Cardiac muscle cell (in vitro differentiated cells and primary cell): ENCODE data around the gene TMEM81. TPM values are rescaled to one million over a fixed set of nuclear protein-coding genes. Genes with fewer than 3 reads are reported as not detected.

Experiments used
- DNase-seq, 2 donors: peaks; one replicate each; pipeline versions ENCODE4 v3.0.0 to v3.0.0-alpha.2; 2010 to 2017; ENCODE audit warnings: low read depth in 1 of 2, low spot score in 1 of 2
- H3K27ac ChIP-seq: fragments of 200-600 bp; sonication (generic); 2 replicates; pipeline ENCODE4 v1.5.1; 2016
- H3K27me3 ChIP-seq: fragments of 200-600 bp; sonication (generic); 2 replicates; pipeline ENCODE4 v1.6.0; 2016; ENCODE audit warnings: control low read depth
- H3K36me3 ChIP-seq: fragments of 200-600 bp; sonication (generic); 2 replicates; pipeline ENCODE4 v1.5.1; 2016; ENCODE audit warnings: control low read depth
- H3K4me1 ChIP-seq: fragments of 200-600 bp; sonication (generic); 2 replicates; pipeline ENCODE4 v1.8.1; 2017; ENCODE audit warnings: low read depth, mild to moderate bottlenecking, mixed run types
- H3K4me3 ChIP-seq: fragments of 200-600 bp; sonication (generic); 2 replicates; pipeline ENCODE4 v1.5.1; 2016; ENCODE audit warnings: mild to moderate bottlenecking
- H3K9me3 ChIP-seq: fragments of 200-600 bp; sonication (generic); 2 replicates; pipeline ENCODE4 v1.5.1; 2017; ENCODE audit warnings: low read depth, mild to moderate bottlenecking, control low read depth
- polyA plus RNA-seq: library from polyadenylated mRNA; unstranded; fragments of >200 nt; fragmentation: Nextera tagmentation; extraction: Ambion mirVana; gene quantifications from 2 replicates; pipeline ENCODE4 v1.2.1, GENCODE V29; 2016
- total RNA-seq: library from RNA; depleted of rRNA; stranded (reverse); fragments of >200 nt; gene quantifications from 2 replicates; pipeline ENCODE4 v1.2.3, GENCODE V29; 2016
- TF ChIP-seq, protein P1 (sequence below): IDR thresholded peaks from 2 replicates; pipeline ENCODE4 v1.5.1; 2012; ENCODE audit warnings: low read depth, mild to moderate bottlenecking, low read length

Gene TMEM81
- total and polyA plus RNA-seq, 2 experiments from 2014 or later: 1.1 to 2.1 TPM

DNA sequence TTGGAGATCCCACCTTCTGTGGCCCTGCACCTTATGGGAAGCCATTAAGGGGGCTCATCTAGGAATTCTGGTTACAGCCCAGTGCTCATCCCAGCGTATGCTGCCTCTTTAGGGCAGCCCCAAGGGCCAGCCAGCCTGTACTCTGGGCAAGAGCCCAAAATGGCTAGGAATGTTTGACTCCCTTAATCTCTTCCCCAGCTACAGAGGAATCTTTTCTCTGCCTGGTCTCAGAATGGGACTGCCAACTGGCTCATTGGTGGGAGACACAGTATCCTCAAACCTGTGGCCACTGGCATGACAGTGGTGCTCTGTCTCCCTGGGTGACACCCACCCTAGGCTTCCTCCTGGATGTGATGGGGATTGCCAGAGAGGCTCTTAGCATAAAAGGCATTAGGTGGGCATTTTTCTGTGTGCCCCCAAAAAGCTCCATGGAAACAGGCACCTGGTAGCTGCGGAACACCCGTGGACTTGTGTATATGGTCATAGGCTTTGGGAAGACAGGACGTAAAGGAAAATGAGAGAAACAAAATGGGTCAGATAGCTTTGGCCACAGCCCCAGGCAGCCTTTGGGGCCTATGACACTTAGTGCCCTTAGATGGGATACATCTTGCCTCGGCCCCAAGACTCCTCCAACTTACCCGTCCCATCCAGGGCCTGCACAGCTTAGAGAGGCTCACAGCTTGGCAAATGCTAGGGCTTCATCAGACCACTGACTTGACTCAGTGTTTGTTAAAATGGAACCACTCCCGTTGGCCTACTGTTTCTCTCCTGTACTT lies 6.9 kb downstream of the TMEM81 start:
- no peaks in the 10 kb centered on the region for H3K9me3 ChIP-seq
- TF ChIP-seq, protein P1, sequence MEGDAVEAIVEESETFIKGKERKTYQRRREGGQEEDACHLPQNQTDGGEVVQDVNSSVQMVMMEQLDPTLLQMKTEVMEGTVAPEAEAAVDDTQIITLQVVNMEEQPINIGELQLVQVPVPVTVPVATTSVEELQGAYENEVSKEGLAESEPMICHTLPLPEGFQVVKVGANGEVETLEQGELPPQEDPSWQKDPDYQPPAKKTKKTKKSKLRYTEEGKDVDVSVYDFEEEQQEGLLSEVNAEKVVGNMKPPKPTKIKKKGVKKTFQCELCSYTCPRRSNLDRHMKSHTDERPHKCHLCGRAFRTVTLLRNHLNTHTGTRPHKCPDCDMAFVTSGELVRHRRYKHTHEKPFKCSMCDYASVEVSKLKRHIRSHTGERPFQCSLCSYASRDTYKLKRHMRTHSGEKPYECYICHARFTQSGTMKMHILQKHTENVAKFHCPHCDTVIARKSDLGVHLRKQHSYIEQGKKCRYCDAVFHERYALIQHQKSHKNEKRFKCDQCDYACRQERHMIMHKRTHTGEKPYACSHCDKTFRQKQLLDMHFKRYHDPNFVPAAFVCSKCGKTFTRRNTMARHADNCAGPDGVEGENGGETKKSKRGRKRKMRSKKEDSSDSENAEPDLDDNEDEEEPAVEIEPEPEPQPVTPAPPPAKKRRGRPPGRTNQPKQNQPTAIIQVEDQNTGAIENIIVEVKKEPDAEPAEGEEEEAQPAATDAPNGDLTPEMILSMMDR: no peak
- no peaks in the 10 kb centered on the region for H3K27me3 ChIP-seq
- H3K4me3 ChIP-seq: no peak overlapping the region
- no peaks in the 10 kb centered on the region for H3K36me3 ChIP-seq
- H3K27ac ChIP-seq: no peak overlapping the region
- peak in 1 of 2 donors; percentile 58 for DNase-seq
- H3K4me1 ChIP-seq: no peaks in the 10 kb centered on the region

DNA sequence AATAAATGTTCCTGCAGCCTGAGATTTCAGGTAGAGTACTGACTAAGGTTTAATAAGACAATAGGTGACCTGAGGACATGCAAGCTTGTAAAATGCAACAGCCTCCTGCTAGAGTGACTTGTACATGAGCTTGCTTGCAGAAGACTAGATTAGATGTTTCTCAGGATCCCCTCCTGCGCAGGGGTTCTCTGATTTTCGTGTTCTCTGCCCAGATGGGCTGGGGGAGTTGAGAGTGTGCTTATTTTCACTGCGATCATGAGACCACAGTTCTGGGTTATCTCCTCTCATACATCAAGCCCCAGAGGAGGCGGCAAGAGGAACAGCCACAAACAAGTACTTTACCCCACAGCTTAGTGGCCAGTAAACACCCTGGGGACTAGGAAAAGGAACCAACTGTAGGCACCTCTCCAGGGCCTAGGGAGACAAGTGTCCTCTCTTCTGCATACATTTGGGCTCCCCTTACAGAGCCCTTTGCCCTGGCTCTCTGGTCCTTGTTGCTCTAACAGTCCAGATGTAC lies 8.0 kb downstream of the TMEM81 start:
- H3K4me1 ChIP-seq: no peaks in the 10 kb centered on the region
- no peak overlapping the region for H3K27ac ChIP-seq
- no peaks in the 10 kb centered on the region for H3K36me3 ChIP-seq
- H3K27me3 ChIP-seq: no peaks in the 10 kb centered on the region
- TF ChIP-seq, protein P1: no peak
- H3K4me3 ChIP-seq: no peak overlapping the region
- no peaks in the 10 kb centered on the region for H3K9me3 ChIP-seq
- no peak for DNase-seq

DNA sequence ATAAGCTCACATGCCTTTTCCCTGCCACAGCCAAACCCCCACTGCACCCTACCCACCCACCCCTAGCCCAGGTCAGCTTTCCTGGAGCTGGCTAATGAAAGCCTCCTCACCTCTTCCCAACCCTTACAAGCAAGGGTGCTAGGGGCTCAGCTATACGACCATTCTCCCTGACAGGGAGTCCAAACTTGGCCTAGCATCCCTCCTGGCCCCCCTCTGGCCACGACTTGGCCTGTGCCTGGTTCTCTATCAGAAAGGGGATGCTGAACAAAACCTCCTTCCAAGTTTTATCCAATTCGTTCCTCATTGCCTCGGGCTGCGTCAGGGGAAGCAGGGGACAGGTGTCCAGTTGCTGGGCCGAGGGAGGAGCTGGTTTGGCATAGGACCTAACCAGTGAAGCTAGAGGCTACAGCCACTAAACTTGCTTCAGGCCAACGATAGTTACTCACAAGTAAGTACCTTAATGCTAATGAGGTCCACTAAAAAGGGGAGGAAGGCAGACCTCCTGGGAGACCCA lies 8.6 kb downstream of the TMEM81 start:
- Histone ChIP-seq H3K27me3 (no peaks in the 10 kb centered on the region), H3K36me3 (no peaks in the 10 kb centered on the region), H3K4me3 (no peak overlapping the region), H3K9me3 (no peaks in the 10 kb centered on the region), H3K4me1 (no peaks in the 10 kb centered on the region), H3K27ac (no peak overlapping the region)
- DNase-seq: no peak
- TF ChIP-seq, protein P1: no peak

DNA sequence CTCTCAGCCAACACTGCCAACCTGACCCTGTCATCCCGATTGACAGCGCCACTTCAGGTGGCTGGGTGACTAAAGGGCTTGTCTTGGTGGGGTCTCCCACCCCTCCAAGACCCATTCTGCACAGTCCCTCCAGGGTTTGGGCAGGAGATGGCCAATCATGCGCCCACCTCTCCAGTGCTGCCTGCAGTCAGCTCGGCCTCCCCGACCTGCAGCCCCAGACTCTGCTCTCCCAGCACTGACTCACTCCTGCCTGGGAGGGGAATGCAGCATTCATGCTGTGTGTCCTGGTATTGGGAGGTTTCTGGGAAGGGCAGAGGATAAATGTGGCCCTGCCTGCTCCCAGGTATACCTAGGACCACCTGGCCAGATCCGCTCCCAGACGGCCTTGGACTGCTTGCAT lies 9.7 kb downstream of the TMEM81 start:
- no peak overlapping the region for H3K27ac ChIP-seq
- H3K4me3 ChIP-seq: no peak overlapping the region
- no peaks in the 10 kb centered on the region for H3K9me3 ChIP-seq
- H3K27me3 ChIP-seq: no peaks in the 10 kb centered on the region
- no peak for DNase-seq
- TF ChIP-seq, protein P1: no peak
- H3K36me3 ChIP-seq: no peaks in the 10 kb centered on the region
- H3K4me1 ChIP-seq: no peaks in the 10 kb centered on the region

DNA sequence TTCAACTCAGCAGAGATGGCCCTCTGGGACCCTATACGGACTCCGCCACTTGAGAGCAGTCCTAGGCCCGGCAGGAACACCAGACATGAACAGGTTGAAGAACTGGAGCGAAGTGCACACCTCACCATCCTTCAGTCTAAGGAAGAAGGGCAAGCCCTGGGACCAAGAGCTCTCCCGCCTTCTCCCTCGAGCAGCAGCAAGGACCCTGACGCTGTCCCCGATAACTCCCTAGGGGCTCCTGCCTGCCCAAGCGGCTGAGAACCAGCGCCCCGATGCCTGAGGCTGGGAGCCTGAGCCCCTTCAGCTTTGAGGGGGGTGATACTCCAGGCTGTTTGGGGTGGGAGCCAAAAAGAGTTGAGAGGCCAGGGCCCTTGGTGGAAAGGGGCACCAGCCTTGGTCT lies 10.2 kb downstream of the TMEM81 start:
- no peaks in the 10 kb centered on the region for H3K9me3 ChIP-seq
- H3K27me3 ChIP-seq: no peaks in the 10 kb centered on the region
- TF ChIP-seq, protein P1: no peak
- H3K4me3 ChIP-seq: no peak overlapping the region
- H3K36me3 ChIP-seq: no peaks in the 10 kb centered on the region
- no peak overlapping the region for H3K27ac ChIP-seq
- H3K4me1 ChIP-seq: no peaks in the 10 kb centered on the region
- DNase-seq: no peak
